GM20000 (cell line): ENCODE data around the gene ARHGAP26.
A peak's percentile ranks its signal among the peaks of the same experiment; 100 is the strongest.

Source experiments
- DNase-seq: peaks from one replicate; pipeline ENCODE4 v3.0.0; 2012; ENCODE audit warnings: low spot score
- CTCF ChIP-seq: IDR thresholded peaks from 2 replicates; pipeline ENCODE4 v1.5.1; 2012; ENCODE audit warnings: mild to moderate bottlenecking, control low read depth; ENCODE audit errors: extremely low read depth, missing control alignments

Gene ARHGAP26

DNA sequence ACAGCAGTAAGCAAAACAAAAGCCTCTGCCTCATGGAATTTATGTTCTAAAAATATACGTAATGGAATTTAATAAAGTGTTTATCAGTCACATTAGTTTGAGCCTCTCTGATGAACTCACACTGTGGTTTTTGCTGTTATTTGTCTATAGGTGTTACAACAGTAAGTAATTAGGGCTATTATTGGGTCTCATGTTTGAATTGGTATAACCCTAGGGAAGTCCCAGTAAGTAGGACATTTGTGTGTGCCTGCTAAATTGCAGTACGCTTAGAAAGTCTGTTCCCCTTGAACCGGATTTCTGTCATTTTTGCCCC lies 435.7 kb downstream of the ARHGAP26 start:
- DNase-seq = no peak
- TF ChIP-seq CTCF = no peak

- no peak for TF ChIP-seq CTCF
- peak; percentile 29 for DNase-seq
Measured at GRCh38 chr5:143206196-143207053, 436.2 kb downstream of the ARHGAP26 start.

DNA sequence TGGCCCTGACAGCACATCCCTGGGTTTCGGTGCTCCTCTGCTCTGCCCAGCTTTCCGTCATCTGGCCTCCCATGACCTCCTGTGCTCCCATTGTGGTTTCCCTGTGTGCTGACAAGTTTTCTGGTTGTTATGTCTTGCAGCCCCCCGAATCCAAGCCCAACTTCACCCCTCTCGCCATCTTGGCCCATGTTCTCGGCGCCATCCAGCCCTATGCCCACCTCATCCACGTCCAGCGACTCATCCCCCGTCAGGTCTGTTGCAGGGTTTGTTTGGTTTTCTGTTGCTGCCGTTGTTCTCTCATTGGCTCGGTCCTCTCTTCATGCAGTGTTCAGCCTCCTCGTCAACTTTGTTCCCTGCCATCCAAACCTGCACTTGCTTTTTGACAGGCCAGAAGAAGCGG lies 436.9 kb downstream of the ARHGAP26 start:
- DNase-seq = no peak
- TF ChIP-seq CTCF = no peak

DNA sequence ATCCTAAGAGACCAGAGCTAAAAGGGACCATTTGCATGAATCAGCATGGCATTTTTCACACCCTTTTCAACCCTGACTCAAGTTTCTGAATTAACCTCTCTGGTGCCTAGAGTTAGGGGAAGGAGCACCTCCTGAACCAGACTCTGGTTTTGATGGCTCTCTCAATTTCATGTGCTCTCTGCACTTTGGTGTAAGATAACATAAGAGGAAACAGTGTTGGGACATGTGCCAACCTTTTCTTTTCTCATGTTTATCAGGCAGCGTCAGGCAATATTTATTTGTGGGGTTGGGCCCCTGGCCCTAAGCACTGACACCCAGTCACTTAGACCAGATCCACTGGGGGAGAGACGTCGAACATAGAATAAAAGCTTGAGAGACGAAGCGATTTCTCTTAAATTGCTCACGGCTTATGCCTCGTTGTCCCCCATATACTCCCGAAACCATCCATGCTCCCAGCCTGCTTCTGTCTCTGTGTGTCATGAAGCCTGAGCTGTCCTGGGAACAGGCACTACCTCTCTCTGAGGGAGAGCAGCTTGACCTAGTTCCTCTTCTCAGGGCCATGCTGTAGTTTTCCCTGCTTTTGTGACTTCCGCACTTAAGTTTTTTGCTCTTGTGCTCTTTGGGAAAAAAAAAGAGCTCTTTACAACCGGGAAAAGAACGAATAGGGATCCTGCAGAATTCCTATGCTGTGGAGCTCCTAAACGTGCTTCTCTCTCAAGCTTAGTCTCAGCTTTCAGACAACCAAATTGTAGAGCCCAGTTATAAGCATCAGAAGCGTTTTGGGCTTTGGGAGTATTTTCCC lies 437.6 kb downstream of the ARHGAP26 start:
- no peak for DNase-seq
- TF ChIP-seq CTCF = no peak

DNA sequence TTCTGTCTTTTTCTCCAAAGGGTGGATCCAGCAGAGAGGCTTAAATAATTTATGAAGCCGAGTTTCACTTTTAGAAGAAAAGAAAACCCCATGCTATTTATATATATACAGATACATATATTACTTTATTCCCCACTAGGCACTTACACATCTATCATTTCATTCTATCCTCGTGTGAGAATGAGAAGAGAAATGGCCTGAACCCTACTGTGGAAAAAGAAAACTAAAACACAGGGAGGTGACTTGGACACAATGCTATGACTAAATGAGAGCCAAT lies 438.1 kb downstream of the ARHGAP26 start:
- TF ChIP-seq CTCF = no peak
- DNase-seq = no peak

DNA sequence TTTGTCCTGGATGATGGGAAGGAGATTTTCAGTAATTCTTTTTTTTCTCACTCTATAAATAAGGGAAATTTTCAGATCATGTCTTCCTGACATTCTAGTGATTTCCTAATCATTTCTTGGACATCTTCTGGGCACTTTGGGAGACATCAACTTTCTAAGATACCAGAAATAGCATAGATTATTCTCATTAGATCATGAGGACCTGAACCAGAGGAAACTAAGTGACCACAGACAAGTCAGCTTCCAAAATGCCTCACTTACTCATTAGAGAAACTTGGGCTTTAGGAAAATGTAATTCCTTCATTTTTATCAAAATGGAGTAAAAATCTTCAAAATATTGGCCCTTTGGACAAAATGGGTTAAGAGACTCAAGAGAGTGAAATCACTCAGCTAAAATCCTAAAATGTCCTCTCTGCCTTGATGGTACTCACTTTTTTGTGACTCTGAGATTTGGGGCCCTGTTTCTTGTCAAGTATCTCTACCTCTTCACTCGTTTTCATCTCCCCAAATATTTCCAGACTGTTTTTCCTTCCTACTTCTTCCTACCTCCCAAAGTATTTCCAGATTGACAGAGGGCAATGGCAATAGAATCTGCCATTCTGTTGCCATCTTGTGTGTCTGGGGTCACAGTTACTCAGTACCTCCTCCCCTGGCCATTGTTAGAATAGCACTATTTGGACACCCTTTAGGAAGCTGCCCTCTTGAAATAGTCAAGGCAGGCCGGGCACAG lies 438.8 kb downstream of the ARHGAP26 start:
- TF ChIP-seq CTCF = no peak
- no peak for DNase-seq

- DNase-seq = no peak
Measured at GRCh38 chr5:143209881-143210395, 439.8 kb downstream of the ARHGAP26 start.

More at GRCh38 chr5:143209881-143210395, 439.8 kb downstream of the ARHGAP26 start:
- no peak for TF ChIP-seq CTCF
